ENCODE measurements around the gene PACSIN2. TPM values are rescaled to one million over a fixed set of nuclear protein-coding genes. Genes with fewer than 3 reads are reported as not detected.
A peak's percentile ranks its signal among the peaks of the same experiment; 100 is the strongest.

Gene PACSIN2
- total RNA-seq, 1 experiment from 2014 or later, result 70.5 TPM

GRCh38 chr22:42924436-42924835 lies 90.5 kb downstream of the PACSIN2 start:
- ATAC-seq (no peak), DNase-seq (ENCODE audit: low spot score) (no peak)
- no peak overlapping the region for H3K4me3 Mint-ChIP-seq
- peaks cover 42% of the 10 kb centered on the region for H3K4me1 Mint-ChIP-seq
- CTCF ChIA-PET, result interaction anchor here (0.6 to 1.4 kb wide), 4 partner anchors 8 to 126 kb away, joined by 3 to 4 read pairs (median 4); no protein-coding TSS in a partner anchor
- POLR2A ChIA-PET, result interaction anchor here (0.6 kb wide), 1 partner anchor 355 kb away, joined by 3 read pairs; no protein-coding TSS in a partner anchor
- H3K9me3 Mint-ChIP-seq, result no peaks in the 10 kb centered on the region
- H3K27ac Mint-ChIP-seq, result peak overlapping the region; percentile 79
- no peak for TF ChIP-seq IRF2 (CRISPR knock-in tag; IDR thresholded peaks at IDR 0.05; ENCODE audit: borderline replicate concordance, low read depth)
- TF ChIP-seq ZNF532 (CRISPR knock-in tag; IDR thresholded peaks at IDR 0.05; ENCODE audit: borderline replicate concordance), result no peak
- TF ChIP-seq PRRX2 (CRISPR knock-in tag; IDR thresholded peaks at IDR 0.05), result no peak
- no peak for TF ChIP-seq ZSCAN18 (CRISPR knock-in tag; IDR thresholded peaks at IDR 0.05)
- no peak for TF ChIP-seq HMGXB4 (CRISPR knock-in tag; IDR thresholded peaks at IDR 0.05)
- TF ChIP-seq ZNF423 (CRISPR knock-in tag; IDR thresholded peaks at IDR 0.05), result no peak
- TF ChIP-seq E2F4 (CRISPR knock-in tag; IDR thresholded peaks at IDR 0.05; ENCODE audit: borderline replicate concordance, low read depth), result no peak
- no peak for TF ChIP-seq SP1 (CRISPR knock-in tag; conservative IDR thresholded peaks at IDR 0.05)
- H3K27me3 Mint-ChIP-seq (ENCODE audit: low read depth), result no peaks in the 10 kb centered on the region
- no peaks in the 10 kb centered on the region for H3K36me3 Mint-ChIP-seq

- Mint-ChIP-seq H3K36me3 (no peaks in the 10 kb centered on the region), H3K27ac (peak overlapping the region; percentile 15), H3K4me3 (no peak overlapping the region), H3K27me3 (ENCODE audit: low read depth) (no peaks in the 10 kb centered on the region), H3K4me1 (peaks cover 42% of the 10 kb centered on the region), H3K9me3 (no peaks in the 10 kb centered on the region)
- ChIA-PET POLR2A (interaction anchor here (0.6 kb wide), 1 partner anchor 495 kb away, joined by 5 read pairs; no protein-coding TSS in a partner anchor), CTCF (interaction anchor here (0.6 to 1.5 kb wide), 4 partner anchors 21 to 138 kb away, joined by 3 to 4 read pairs (median 4); no protein-coding TSS in a partner anchor)
- DNase-seq (ENCODE audit: low spot score) (no peak), ATAC-seq (no peak)
- no peak for TF ChIP-seq CBFB (CRISPR knock-in tag; IDR thresholded peaks at IDR 0.05; ENCODE audit: low read depth)
- TF ChIP-seq ZNF138 (CRISPR knock-in tag; conservative IDR thresholded peaks at IDR 0.05), result no peak
- TF ChIP-seq SOX15 (CRISPR knock-in tag; IDR thresholded peaks at IDR 0.05), result no peak
- no peak for TF ChIP-seq ARID4B (CRISPR knock-in tag; IDR thresholded peaks at IDR 0.05; ENCODE audit: borderline replicate concordance)
- TF ChIP-seq ZNF281 (CRISPR knock-in tag; IDR thresholded peaks at IDR 0.05), result no peak
- TF ChIP-seq FOXP1 (CRISPR knock-in tag; IDR thresholded peaks at IDR 0.05; ENCODE audit: borderline replicate concordance), result no peak
- TF ChIP-seq ZBTB21 (CRISPR knock-in tag; IDR thresholded peaks at IDR 0.05; ENCODE audit: borderline replicate concordance), result no peak
Observed at GRCh38 chr22:42922374-42923191, 92.4 kb downstream of the PACSIN2 start.
